Cerebellar nuclear complex (tissue), 1 donor: ENCODE results near the gene DNAH17.

Source experiments
- DNase-seq, 2 experiments: peaks; one replicate each; lab custom pipeline; 2025; lab: John Stamatoyannopoulos, UW

Gene DNAH17

GRCh38 chr17:78546476-78546875, 30.7 kb downstream of the DNAH17 start:
- DNase-seq, result no peak

- DNase-seq, result no peak
Measured at GRCh38 chr17:78544881-78545755, 32.1 kb downstream of the DNAH17 start.

- no peak for DNase-seq
Measured at GRCh38 chr17:78541488-78542206, 35.5 kb downstream of the DNAH17 start.

GRCh38 chr17:78539781-78540180, 37.4 kb downstream of the DNAH17 start:
- no peak for DNase-seq

- no peak for DNase-seq
Measured at GRCh38 chr17:78538033-78538776, 39.0 kb downstream of the DNAH17 start.

GRCh38 chr17:78537217-78537860, 39.9 kb downstream of the DNAH17 start:
- DNase-seq, result no peak

- DNase-seq, result no peak
Measured at GRCh38 chr17:78535273-78536197, 41.7 kb downstream of the DNAH17 start.

GRCh38 chr17:78534492-78535272, 42.5 kb downstream of the DNAH17 start:
- no peak for DNase-seq

- no peak for DNase-seq
Measured at GRCh38 chr17:78532922-78533640, 44.1 kb downstream of the DNAH17 start.

GRCh38 chr17:78532311-78532710, 44.9 kb downstream of the DNAH17 start:
- no peak for DNase-seq

GRCh38 chr17:78530675-78531074, 46.5 kb downstream of the DNAH17 start:
- DNase-seq, result no peak

GRCh38 chr17:78529871-78530670, 47.1 kb downstream of the DNAH17 start:
- DNase-seq, result no peak

GRCh38 chr17:78529251-78529650, 47.9 kb downstream of the DNAH17 start:
- no peak for DNase-seq

GRCh38 chr17:78528541-78528940, 48.7 kb downstream of the DNAH17 start:
- DNase-seq, result no peak

- no peak for DNase-seq
Measured at GRCh38 chr17:78527345-78527744, 49.9 kb downstream of the DNAH17 start.

- DNase-seq, result no peak
Measured at GRCh38 chr17:78526231-78527025, 50.8 kb downstream of the DNAH17 start.

GRCh38 chr17:78525511-78526160, 51.6 kb downstream of the DNAH17 start:
- no peak for DNase-seq
